NCI-H1092 treated with DMSO at 0.1 percent for 48 hours (cell line): ENCODE results near the gene ACTMAP.
"Not testable (repeated sequence)": the region's sequence is repeated elsewhere in the genome, so short reads cannot be mapped to it uniquely, and the experiment has no call there.

Experiments used
- DNase-seq: peaks from one replicate; lab custom pipeline; 2025; lab: John Stamatoyannopoulos, UW

ACTMAP gene

DNA sequence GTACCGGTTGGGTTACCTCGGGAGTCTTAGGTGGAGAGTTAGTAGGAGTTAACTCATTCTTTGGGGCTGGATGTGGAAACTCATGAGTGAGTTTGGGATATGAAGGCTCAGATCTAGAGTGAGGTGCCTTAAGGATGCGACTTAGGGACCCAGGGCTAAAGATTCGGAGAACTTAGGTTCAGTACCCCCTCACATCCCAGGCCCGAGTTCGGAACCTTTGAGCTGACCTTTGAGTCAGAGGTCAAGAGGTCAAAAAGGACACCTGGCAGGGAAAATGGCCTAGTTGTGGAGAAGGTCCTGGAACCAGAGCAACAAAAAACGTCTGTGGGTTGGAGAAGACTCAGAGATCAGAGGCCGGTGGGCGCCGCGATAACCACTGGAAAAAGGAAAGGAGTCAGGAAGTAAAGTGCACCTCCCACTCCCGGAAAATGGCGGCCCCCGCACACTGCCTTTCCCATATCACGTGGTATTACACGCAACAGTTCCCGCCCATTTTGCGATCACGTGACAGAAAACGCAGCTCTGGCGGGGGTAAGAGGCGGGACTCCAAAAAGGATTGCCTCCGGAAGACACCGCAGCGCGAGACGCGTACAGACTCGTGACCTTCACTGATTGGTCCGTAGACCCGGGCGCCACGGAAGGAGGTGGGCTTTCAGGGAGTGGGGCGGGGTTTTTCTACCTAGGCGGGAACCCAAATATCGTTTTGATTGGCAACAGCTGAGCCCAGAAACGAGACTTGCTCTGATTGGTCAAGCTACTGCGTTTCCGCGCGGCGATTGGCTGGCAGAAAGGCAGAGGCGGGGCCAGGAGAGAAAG lies at the start of gene ACTMAP:
Gene ACTMAP, minus strand, starts transcription at position 420 of the 816 bp plus-strand sequence. CDS start 674 bp downstream, outside the sequence.
- peak; percentile 98 for DNase-seq

- no peak for DNase-seq
These were observed 49.5 kb upstream of the ACTMAP start for GRCh38 chr19:40799558-40800338.

GRCh38 chr19:40798683-40799557 lies 48.6 kb upstream of the ACTMAP start, which contains the start of gene EGLN2:
TSS of gene EGLN2 (plus strand) at chr19:40799191. CDS start at chr19:40800573, 1,382 bp downstream.
- peak; percentile 96 for DNase-seq

GRCh38 chr19:40797963-40798682 lies 47.8 kb upstream of the ACTMAP start:
- DNase-seq: peak; percentile 32

DNA sequence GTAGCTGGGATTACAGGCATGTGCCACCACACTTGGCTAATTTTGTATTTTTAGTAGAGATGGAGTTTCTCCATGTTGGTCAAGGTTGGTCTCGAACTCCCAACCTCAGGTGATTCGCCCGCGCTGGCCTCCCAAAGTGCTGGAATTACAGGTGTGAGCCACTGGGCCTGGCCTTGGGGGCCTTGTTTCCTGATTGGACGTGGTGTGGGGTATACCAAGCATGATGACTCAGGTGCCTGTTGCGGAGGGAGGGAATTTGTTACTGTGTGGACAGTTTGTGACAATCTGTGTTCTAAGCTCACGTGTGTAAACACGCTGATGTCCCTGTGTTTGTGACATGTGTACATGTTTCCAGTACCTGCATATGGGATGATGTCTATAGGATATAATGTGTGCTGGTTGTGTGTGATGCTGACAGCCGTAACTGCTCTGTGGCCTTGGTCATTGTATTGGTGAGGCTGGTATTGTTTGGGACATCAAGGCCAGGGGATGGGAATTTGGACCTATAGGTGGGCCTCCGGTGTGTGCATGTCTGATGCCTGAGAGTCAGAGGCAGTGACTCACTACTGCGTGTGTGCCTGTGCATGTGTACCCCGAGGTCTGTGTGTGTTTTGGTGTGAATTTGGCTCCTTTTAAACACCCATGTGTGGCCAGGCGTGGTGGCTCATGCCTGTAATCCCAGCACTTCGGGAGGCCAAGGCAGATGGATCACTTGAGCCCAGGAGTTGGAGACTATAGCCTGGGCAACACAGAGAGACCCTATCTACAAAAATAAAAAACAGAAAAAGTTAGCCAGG lies 47.1 kb upstream of the ACTMAP start:
- no peak for DNase-seq

- DNase-seq: no peak
These were observed 41.7 kb upstream of the ACTMAP start for GRCh38 chr19:40791996-40792395.

DNA sequence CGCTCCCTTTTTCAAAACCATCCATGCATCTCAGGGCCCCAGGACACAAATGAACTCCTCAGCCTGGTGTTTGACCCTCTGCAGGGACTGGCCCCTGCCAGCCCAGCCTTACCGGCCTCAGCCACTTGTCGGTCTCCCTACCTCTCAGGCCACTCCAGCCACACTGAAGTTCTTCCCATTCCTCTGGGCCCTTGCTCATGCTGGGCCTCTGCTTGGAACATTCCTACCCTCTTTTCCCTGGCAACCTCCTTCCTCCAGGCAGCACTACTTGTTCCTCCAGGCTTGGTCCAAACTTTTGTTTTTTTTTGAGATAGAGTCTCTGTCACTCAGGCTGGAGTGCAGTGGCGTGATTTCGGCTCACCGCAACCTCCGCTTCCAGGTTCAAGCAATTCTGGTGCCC lies 41.1 kb upstream of the ACTMAP start:
- DNase-seq: no peak

- DNase-seq: no peak
These were observed 36.1 kb upstream of the ACTMAP start for GRCh38 chr19:40786060-40787037.

DNA sequence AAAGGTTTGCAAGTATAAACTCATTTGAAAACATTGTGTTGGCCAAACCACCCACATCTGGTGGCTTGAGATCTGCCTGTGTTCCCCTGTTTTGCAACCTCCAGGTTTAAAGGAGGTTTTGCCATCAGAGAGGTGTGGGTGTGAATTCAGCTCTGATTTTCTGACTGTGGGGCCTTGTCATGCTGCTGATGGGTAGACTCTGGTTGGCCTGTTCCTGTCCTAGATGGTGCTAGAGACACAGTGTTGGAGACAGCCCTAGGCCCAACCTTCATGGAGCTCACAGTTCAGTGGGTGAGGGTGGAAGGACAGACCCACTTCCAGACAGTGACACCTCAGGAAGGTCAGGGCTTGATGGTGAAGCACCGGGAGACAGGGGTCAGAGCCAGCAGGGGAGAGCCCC lies 35.2 kb upstream of the ACTMAP start:
- DNase-seq: no peak

DNA sequence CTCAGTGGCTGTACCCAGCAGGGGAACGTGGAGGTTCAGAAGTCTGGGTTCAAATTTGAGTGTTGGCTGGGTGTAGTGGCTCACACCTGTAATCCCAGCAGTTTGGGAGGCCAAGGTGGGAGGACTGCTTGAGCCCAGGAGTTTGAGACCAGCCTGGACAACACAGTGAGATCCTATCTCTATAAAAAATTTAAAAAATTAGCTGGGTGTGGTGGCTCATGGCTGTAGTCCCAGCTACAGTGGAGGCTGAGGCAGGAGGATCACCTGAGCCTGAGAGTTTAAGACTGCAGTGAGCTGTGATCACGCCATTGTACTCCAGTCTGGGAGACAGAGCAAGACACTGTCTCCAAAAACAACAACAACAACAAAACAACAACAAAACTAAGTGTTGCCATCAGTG lies 33.9 kb upstream of the ACTMAP start:
- DNase-seq: not testable (repeated sequence)

DNA sequence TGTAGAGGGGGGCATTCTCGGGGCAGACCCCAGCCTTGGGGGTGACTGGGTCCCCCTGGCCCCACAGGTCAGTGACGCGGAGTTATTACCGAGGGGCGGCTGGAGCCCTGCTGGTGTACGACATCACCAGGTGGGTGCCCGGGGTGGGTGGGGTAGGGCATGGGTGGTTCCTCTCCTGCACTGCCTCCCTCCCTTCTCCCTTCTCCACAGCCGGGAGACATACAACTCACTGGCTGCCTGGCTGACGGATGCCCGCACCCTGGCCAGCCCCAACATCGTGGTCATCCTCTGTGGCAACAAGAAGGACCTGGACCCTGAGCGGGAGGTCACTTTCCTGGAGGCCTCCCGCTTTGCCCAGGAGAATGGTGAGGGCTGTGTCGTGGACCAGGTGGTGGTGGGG lies 33.4 kb upstream of the ACTMAP start:
- no peak for DNase-seq

DNA sequence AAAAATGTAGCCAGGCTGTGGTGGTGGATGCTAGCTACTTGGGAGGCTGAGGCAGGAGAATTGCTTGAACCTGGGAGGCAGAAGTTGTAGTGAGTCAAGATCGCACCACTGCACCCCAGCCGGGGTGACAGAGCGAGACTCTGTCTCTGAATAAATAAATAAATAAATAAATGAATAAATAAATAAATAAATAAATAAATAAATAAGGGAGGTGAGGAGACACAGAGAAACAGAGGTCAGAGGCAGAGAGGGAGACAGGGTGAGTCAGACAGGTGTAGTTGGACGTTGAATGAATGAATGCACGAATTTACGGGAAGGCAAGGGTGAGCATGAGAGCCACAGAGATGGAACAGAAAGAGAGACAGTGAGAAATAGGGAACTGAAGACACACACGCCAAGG lies 30.9 kb upstream of the ACTMAP start:
- DNase-seq: no peak

- DNase-seq: no peak
These were observed 30.3 kb upstream of the ACTMAP start for GRCh38 chr19:40780582-40780981.

GRCh38 chr19:40778706-40779284 lies 28.5 kb upstream of the ACTMAP start:
- DNase-seq: no peak

DNA sequence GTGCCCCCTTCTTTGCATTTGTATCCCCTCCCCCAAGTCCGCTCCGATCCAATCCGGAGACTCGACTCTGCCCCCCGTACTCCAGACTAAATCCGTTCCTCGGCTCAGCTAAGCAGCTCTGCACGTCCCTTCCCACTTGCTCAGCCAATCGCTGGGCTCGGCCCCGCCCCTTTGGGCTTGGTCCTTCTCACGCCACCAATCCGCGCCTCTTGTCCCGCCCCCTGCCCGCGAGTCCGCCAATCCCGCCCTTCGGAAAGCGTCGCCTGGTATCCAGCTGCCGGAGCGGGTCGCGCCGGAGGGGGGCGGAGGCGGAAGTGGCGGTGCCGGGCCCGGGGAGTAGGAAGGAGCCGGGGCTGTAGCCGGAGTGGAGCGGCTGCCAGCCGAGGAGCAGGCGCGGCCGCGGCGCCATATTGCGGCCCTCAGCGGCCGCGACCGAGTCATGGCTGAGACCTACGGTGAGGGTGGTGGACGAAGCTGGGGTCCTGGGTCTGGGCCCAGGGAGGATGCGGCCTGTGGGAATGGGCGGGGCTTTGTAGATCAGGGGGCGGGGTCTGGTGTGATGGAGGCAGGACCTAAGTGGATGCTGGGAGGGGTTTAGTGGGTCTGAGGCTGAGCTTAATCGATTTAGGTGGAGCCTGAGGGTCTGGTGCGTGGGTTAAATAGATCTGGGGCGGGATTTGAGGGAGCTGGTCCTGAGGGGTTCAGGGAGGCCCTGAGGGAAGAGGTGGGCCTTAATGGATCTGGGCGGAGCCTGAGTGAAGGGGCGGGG lies 27.8 kb upstream of the ACTMAP start, which contains the start of gene RAB4B:
Gene RAB4B, plus strand, starts transcription at position 311 of the 769 bp plus-strand sequence. Its CDS starts 129 bp downstream, at position 440.
- DNase-seq: peak; percentile 98

- DNase-seq: no peak
These were observed 27.3 kb upstream of the ACTMAP start for GRCh38 chr19:40777645-40777936.

GRCh38 chr19:40776932-40777644 lies 26.8 kb upstream of the ACTMAP start:
- DNase-seq: peak; percentile 89

GRCh38 chr19:40776364-40776763 lies 26.1 kb upstream of the ACTMAP start:
- no peak for DNase-seq
